ENCODE results near the gene PACS1. TPM values are rescaled to one million over a fixed set of nuclear protein-coding genes. Genes with fewer than 3 reads are reported as not detected.

PACS1 gene
- total and polyA plus RNA-seq, 2 donors (not counting 1 experiment from before 2014, with no cell fraction given), result 131 to 303 TPM

DNA sequence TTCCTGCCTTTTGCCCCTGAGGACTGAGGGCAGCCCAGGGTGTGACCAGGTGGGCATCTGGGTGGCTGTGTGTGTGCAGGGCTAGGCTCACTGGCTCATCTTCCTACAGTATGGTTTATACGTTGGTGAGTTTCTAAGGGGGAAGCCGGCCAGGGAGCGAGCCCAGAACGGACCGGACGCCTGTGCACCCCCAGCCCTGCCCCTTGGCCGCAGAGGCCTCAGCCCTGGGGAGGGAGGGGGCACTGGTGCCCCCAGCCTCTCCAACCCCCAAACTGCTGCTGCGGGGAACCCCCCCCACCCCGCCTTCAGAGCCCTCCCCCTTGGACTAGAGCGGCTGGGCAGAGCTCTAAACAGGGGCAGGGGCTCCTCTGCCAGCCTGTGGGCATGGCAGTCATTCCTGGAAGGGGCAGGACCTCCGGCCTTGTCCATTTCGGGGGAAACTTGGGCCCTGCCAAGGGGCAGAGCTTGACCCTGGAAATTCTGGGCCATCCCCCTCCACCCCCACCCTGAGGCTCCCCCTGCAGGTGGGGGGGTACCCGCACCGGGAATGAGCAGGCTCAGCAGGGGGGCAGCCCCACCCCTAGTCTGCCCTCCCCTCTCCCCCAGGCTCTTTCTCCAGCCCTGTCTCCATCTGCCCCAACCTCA lies 213.5 kb downstream of the PACS1 start:
- H3K4me3 Mint-ChIP-seq, result no peak overlapping the region
- H3K27me3 Mint-ChIP-seq, result peaks cover 3% of the 10 kb centered on the region
- H3K79me2 ChIP-seq (ENCODE audit: control insufficient read depth, insufficient read depth, low read length), result peaks cover 39% of the 10 kb centered on the region
- ATAC-seq (ENCODE audit: low read depth) (no peak), DNase-seq (peak; percentile 36)
- TF ChIP-seq EZH2 (IDR thresholded peaks at IDR 0.05; ENCODE audit: borderline replicate concordance, insufficient read depth, low read depth, low read length, poor library complexity, severe bottlenecking), result no peak
- TF ChIP-seq, protein P1, sequence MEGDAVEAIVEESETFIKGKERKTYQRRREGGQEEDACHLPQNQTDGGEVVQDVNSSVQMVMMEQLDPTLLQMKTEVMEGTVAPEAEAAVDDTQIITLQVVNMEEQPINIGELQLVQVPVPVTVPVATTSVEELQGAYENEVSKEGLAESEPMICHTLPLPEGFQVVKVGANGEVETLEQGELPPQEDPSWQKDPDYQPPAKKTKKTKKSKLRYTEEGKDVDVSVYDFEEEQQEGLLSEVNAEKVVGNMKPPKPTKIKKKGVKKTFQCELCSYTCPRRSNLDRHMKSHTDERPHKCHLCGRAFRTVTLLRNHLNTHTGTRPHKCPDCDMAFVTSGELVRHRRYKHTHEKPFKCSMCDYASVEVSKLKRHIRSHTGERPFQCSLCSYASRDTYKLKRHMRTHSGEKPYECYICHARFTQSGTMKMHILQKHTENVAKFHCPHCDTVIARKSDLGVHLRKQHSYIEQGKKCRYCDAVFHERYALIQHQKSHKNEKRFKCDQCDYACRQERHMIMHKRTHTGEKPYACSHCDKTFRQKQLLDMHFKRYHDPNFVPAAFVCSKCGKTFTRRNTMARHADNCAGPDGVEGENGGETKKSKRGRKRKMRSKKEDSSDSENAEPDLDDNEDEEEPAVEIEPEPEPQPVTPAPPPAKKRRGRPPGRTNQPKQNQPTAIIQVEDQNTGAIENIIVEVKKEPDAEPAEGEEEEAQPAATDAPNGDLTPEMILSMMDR (IDR thresholded peaks at IDR 0.05), result no peak
- 93% methylated on average over 10 of the region's 14 CpGs for WGBS (ENCODE audit: insufficient coverage)
- no peaks in the 10 kb centered on the region for H3K9me3 ChIP-seq (ENCODE audit: control extremely low read depth in 1 of 3, control insufficient read depth in 2 of 3, insufficient read depth in 1 of 3, low read length in 2 of 3)
- H2AFZ ChIP-seq (ENCODE audit: insufficient read depth, low read depth, low read length, poor library complexity, severe bottlenecking), result no peak overlapping the region
- H3K4me1 ChIP-seq (ENCODE audit: control insufficient read depth in 2 of 2, insufficient read depth in 2 of 2, low read length in 2 of 2), result peaks cover 29 to 43% of the 10 kb centered on the region in 2 donors
- H3K27ac ChIP-seq (ENCODE audit: low read length in 2 of 2), result peak overlapping the region; percentile 59 to 80
- intact Hi-C loops (cut with micrococcal nuclease), result no loop called here
- no peak overlapping the region for H3K9ac ChIP-seq (ENCODE audit: low read length)
- ChIA-PET POLR2A (interaction anchor here (1.4 to 1.5 kb wide), 2 partner anchors 16 to 25 kb away, joined by 3 to 5 read pairs; partner anchors contain the start of gene RAB1B), CTCF (interaction anchor here (0.5 to 3.2 kb wide), 9 partner anchors 8 to 111 kb away, joined by 3 to 31 read pairs (median 4); partner anchors contain the start of genes SLC29A2 and TMEM151A)
- peaks cover 40% of the 10 kb centered on the region for H4K20me1 ChIP-seq (ENCODE audit: control insufficient read depth, insufficient read depth, low read length, poor library complexity, severe bottlenecking)
- H3K9me3 Mint-ChIP-seq (ENCODE audit: insufficient read depth), result no peaks in the 10 kb centered on the region
- H3K27me3 ChIP-seq (replicated peaks in 1 of 4; ENCODE audit: control extremely low read depth in 1 of 4, control insufficient read depth in 3 of 4, insufficient read depth in 4 of 4, low read length in 3 of 4), result peaks cover 0 to 16% (median 3%) of the 10 kb centered on the region in 4 experiments
- H3K36me3 ChIP-seq (replicated peaks in 1 of 2; ENCODE audit: control extremely low read depth in 1 of 2, control insufficient read depth in 1 of 2, extremely low read depth in 1 of 2, insufficient read depth in 2 of 2, low read length in 1 of 2), result peaks cover 0 to 13% of the 10 kb centered on the region in 2 experiments
- H3K4me3 ChIP-seq (ENCODE audit: control extremely low read depth in 1 of 5, extremely low read depth in 1 of 5, insufficient read depth in 1 of 5, low read depth in 2 of 5, low read length in 4 of 5), result no peak overlapping the region
- peaks cover 42% of the 10 kb centered on the region for H3K4me1 Mint-ChIP-seq
- H3K27ac Mint-ChIP-seq, result peak overlapping the region; percentile 95
- no peak overlapping the region for H3K4me2 ChIP-seq (replicated peaks; ENCODE audit: low read depth, low read length, poor library complexity, severe bottlenecking)

GRCh38 chr11:66284526-66285078 lies 214.5 kb downstream of the PACS1 start:
- Histone ChIP-seq H3K4me1 (ENCODE audit: control insufficient read depth in 2 of 2, insufficient read depth in 2 of 2, low read length in 2 of 2) (peaks cover 24 to 40% of the 10 kb centered on the region in 2 donors), H3K36me3 (replicated peaks in 1 of 2; ENCODE audit: control extremely low read depth in 1 of 2, control insufficient read depth in 1 of 2, extremely low read depth in 1 of 2, insufficient read depth in 2 of 2, low read length in 1 of 2) (peaks cover 0 to 13% of the 10 kb centered on the region in 2 experiments), H3K27ac (ENCODE audit: low read length in 2 of 2) (no peak overlapping the region), H3K4me3 (ENCODE audit: control extremely low read depth in 1 of 5, extremely low read depth in 1 of 5, insufficient read depth in 1 of 5, low read depth in 2 of 5, low read length in 4 of 5) (no peak overlapping the region), H2AFZ (ENCODE audit: insufficient read depth, low read depth, low read length, poor library complexity, severe bottlenecking) (no peak overlapping the region), H3K4me2 (replicated peaks; ENCODE audit: low read depth, low read length, poor library complexity, severe bottlenecking) (no peak overlapping the region), H3K27me3 (replicated peaks in 1 of 4; ENCODE audit: control extremely low read depth in 1 of 4, control insufficient read depth in 3 of 4, insufficient read depth in 4 of 4, low read length in 3 of 4) (peaks cover 0 to 9% (median 0%) of the 10 kb centered on the region in 4 experiments), H4K20me1 (ENCODE audit: control insufficient read depth, insufficient read depth, low read length, poor library complexity, severe bottlenecking) (peaks cover 30% of the 10 kb centered on the region), H3K9me3 (ENCODE audit: control extremely low read depth in 1 of 3, control insufficient read depth in 2 of 3, insufficient read depth in 1 of 3, low read length in 2 of 3) (no peaks in the 10 kb centered on the region), H3K9ac (ENCODE audit: low read length) (no peak overlapping the region), H3K79me2 (ENCODE audit: control insufficient read depth, insufficient read depth, low read length) (peaks cover 41% of the 10 kb centered on the region)
- intact Hi-C loops (cut with micrococcal nuclease), result loop anchor here (5.0 kb wide), 1 partner anchor 88 kb away; the partner anchor contains the start of gene SLC29A2
- POLR2A ChIA-PET, result interaction anchor here (1.4 kb wide), 1 partner anchor 17 kb away, joined by 3 read pairs; the partner anchor contains the start of gene RAB1B
- Mint-ChIP-seq H3K4me3 (no peak overlapping the region), H3K9me3 (ENCODE audit: insufficient read depth) (no peaks in the 10 kb centered on the region), H3K27ac (peak overlapping the region; percentile 41), H3K4me1 (peaks cover 41% of the 10 kb centered on the region), H3K27me3 (peaks cover 1% of the 10 kb centered on the region)
- peak; percentile 35 for DNase-seq
- TF ChIP-seq, protein P1 (IDR thresholded peaks at IDR 0.05), result no peak
- no peak for TF ChIP-seq EZH2 (IDR thresholded peaks at IDR 0.05; ENCODE audit: borderline replicate concordance, insufficient read depth, low read depth, low read length, poor library complexity, severe bottlenecking)
- WGBS (ENCODE audit: insufficient coverage), result 90% methylated on average over 15 of the region's 16 CpGs
- CTCF ChIA-PET, result interaction anchor here (2.4 to 3.2 kb wide), 2 partner anchors 28 to 62 kb away, joined by 9 to 19 read pairs; no protein-coding TSS in a partner anchor
- no peak for ATAC-seq (ENCODE audit: low read depth)
